DOHH2 (cell line): ENCODE data around the gene DCANP1.

Experiments
- H3F3A ChIP-seq: fragments of 200-600 bp; sonication (generic), shearing (Covaris generic); 2 replicates; pipeline ENCODE4 v1.6.0; 2016; ENCODE audit warnings: antibody characterized with exemption, mild to moderate bottlenecking; ENCODE audit not compliant: control insufficient read depth, insufficient read depth
- H3K27ac ChIP-seq: fragments of 200-600 bp; sonication (generic); 2 replicates; pipeline ENCODE4 v1.5.1; 2014; ENCODE audit warnings: low read depth, mild to moderate bottlenecking, low read length, moderate library complexity
- H3K27me3 ChIP-seq: fragments of 200-600 bp; sonication (generic); 2 replicates; pipeline ENCODE4 v1.6.1; 2014; ENCODE audit warnings: mild to moderate bottlenecking, low read length, mixed read lengths; ENCODE audit not compliant: control insufficient read depth
- H3K36me3 ChIP-seq: fragments of 200-600 bp; sonication (generic); 2 replicates; pipeline ENCODE4 v1.6.1; 2014; ENCODE audit warnings: mild to moderate bottlenecking, low read length, moderate library complexity, mixed read lengths; ENCODE audit not compliant: control insufficient read depth
- H3K4me1 ChIP-seq: fragments of 200-600 bp; sonication (generic); 2 replicates; pipeline ENCODE4 v1.6.1; 2014; ENCODE audit warnings: mild to moderate bottlenecking, low read length, mixed read lengths; ENCODE audit not compliant: control insufficient read depth
- H3K4me2 ChIP-seq: fragments of 200-600 bp; sonication (generic); 2 replicates; pipeline ENCODE4 v1.6.0; 2014; ENCODE audit warnings: mild to moderate bottlenecking, low read length, moderate library complexity
- H3K4me3 ChIP-seq: fragments of 200-600 bp; sonication (generic); 2 replicates; pipeline ENCODE4 v1.5.1; 2014; ENCODE audit warnings: mild to moderate bottlenecking, low read length, mixed read lengths
- H3K79me2 ChIP-seq: fragments of 200-600 bp; sonication (generic); 2 replicates; pipeline ENCODE4 v1.6.1; 2014; ENCODE audit warnings: mild to moderate bottlenecking, low read length, mixed read lengths; ENCODE audit not compliant: control insufficient read depth
- H3K9me2 ChIP-seq: fragments of 200-600 bp; sonication (generic); replicated peaks from 2 replicates; pipeline ENCODE4 v1.6.1; 2014; ENCODE audit warnings: mild to moderate bottlenecking, low read length, mixed read lengths; ENCODE audit not compliant: control insufficient read depth
- H3K9me3 ChIP-seq: fragments of 200-600 bp; sonication (generic); 2 replicates; pipeline ENCODE4 v1.6.1; 2014; ENCODE audit warnings: antibody characterized with exemption, low read length, mixed read lengths; ENCODE audit not compliant: control insufficient read depth, insufficient read depth
- H4K20me1 ChIP-seq: fragments of 200-600 bp; sonication (generic); 2 replicates; pipeline ENCODE4 v1.6.0; 2014; ENCODE audit warnings: low read depth, mild to moderate bottlenecking, antibody characterized with exemption, low read length, moderate library complexity; ENCODE audit not compliant: control insufficient read depth, insufficient read depth
- EZH2phosphoT487 ChIP-seq: fragments of 200-600 bp; sonication (generic); IDR thresholded peaks from 2 replicates; pipeline ENCODE4 v1.6.1; 2017; ENCODE audit warnings: borderline replicate concordance, mild to moderate bottlenecking, antibody characterized with exemption, low read length, moderate library complexity, mixed read lengths
- TF ChIP-seq, protein P1 (sequence below): fragments of 200-600 bp; sonication (generic); IDR thresholded peaks from one replicate; pipeline ENCODE4 v1.5.1; 2014; ENCODE audit warnings: antibody characterized with exemption, mild to moderate bottlenecking, low read depth, low read length; ENCODE audit not compliant: poor library complexity, severe bottlenecking

DCANP1 gene

DNA sequence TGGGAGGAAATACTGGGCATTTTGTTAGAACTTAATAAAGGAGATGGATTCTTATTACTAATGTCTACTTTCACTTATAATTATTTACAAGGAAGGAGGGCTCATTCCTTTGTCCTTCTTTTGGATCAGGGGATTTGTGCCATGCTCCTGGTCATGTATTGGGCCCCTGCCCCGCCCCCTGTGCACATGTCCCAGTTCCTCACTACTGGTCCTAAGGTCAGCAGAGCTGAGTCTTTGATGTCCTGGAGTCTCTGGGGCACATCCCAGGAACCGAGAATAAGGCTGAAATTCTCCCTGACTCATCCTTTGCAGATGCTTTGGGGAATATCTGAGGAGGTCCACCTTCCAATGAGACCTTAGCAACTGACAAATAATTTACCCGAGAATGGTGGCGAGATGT, 24.6 kb upstream of the DCANP1 start:
- Histone ChIP-seq H3K79me2 (no peaks in the 10 kb centered on the region), H3F3A (no peaks in the 10 kb centered on the region), H3K36me3 (no peaks in the 10 kb centered on the region), H3K4me1 (no peaks in the 10 kb centered on the region), H3K9me2 (no peaks in the 10 kb centered on the region), H4K20me1 (no peaks in the 10 kb centered on the region), H3K4me2 (no peak overlapping the region), H3K9me3 (no peaks in the 10 kb centered on the region), H3K4me3 (no peak overlapping the region), H3K27me3 (peaks cover 25% of the 10 kb centered on the region), H3K27ac (no peak overlapping the region)
- TF ChIP-seq EZH2phosphoT487: no peak

DNA sequence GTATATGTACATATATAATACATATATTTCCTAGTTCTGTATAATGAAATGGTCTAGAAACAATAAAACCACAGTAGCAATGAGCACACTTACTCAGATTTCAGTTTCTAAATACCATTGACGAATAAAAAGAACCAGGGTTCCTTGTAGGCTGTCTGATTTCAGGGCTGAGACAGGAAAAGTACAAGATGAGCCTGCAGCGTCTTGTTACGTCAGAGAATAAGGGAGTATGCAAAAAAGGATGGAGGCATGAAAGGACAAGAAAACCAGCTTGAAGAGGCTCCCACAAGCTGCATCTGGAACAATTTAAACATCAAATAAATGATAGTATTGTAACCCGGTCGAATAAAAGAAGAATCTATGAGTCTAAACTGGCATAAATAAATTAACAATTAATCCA, 22.8 kb upstream of the DCANP1 start:
- H3F3A ChIP-seq: no peaks in the 10 kb centered on the region
- no peaks in the 10 kb centered on the region; the same call in 1 of the 2 replicates for H3K4me1 ChIP-seq
- H3K9me3 ChIP-seq: no peaks in the 10 kb centered on the region
- TF ChIP-seq, protein P1, sequence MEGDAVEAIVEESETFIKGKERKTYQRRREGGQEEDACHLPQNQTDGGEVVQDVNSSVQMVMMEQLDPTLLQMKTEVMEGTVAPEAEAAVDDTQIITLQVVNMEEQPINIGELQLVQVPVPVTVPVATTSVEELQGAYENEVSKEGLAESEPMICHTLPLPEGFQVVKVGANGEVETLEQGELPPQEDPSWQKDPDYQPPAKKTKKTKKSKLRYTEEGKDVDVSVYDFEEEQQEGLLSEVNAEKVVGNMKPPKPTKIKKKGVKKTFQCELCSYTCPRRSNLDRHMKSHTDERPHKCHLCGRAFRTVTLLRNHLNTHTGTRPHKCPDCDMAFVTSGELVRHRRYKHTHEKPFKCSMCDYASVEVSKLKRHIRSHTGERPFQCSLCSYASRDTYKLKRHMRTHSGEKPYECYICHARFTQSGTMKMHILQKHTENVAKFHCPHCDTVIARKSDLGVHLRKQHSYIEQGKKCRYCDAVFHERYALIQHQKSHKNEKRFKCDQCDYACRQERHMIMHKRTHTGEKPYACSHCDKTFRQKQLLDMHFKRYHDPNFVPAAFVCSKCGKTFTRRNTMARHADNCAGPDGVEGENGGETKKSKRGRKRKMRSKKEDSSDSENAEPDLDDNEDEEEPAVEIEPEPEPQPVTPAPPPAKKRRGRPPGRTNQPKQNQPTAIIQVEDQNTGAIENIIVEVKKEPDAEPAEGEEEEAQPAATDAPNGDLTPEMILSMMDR: no peak
- no peak for TF ChIP-seq EZH2phosphoT487
- no peak overlapping the region for H3K4me2 ChIP-seq
- H4K20me1 ChIP-seq: no peaks in the 10 kb centered on the region
- H3K36me3 ChIP-seq: no peaks in the 10 kb centered on the region
- no peaks in the 10 kb centered on the region for H3K79me2 ChIP-seq
- peaks cover 35% of the 10 kb centered on the region for H3K27me3 ChIP-seq
- no peak overlapping the region for H3K27ac ChIP-seq
- H3K4me3 ChIP-seq: no peak overlapping the region
- no peaks in the 10 kb centered on the region for H3K9me2 ChIP-seq

DNA sequence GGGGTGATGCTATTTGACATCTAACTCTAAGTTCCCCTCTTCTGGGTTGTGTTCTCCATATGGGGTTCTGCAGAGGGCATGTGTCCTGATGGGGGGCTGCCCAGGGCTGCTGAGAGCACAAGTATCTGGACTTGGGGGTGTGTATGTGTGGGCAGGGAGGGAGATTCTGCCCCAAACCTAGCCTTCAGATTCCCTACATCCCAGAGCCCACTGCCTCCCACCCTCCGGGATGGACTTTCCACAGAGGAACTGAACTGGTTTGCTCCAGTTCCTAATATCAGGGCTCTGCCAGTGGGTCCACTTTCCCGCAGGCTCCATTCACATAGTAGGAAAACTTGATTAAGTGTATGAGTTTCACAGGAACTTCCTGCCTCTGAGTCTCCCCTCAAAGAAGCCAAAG, 21.4 kb upstream of the DCANP1 start:
- no peak overlapping the region for H3K4me3 ChIP-seq
- no peaks in the 10 kb centered on the region for H3K9me2 ChIP-seq
- peaks cover 28% of the 10 kb centered on the region for H3K27me3 ChIP-seq
- H3F3A ChIP-seq: no peaks in the 10 kb centered on the region
- H3K9me3 ChIP-seq: no peaks in the 10 kb centered on the region
- no peaks in the 10 kb centered on the region; the same call in 1 of the 2 replicates for H3K4me1 ChIP-seq
- no peaks in the 10 kb centered on the region for H4K20me1 ChIP-seq
- H3K27ac ChIP-seq: no peak overlapping the region
- H3K4me2 ChIP-seq: no peak overlapping the region
- H3K36me3 ChIP-seq: no peaks in the 10 kb centered on the region
- H3K79me2 ChIP-seq: no peaks in the 10 kb centered on the region
- no peak for TF ChIP-seq EZH2phosphoT487
- TF ChIP-seq, protein P1: no peak

DNA sequence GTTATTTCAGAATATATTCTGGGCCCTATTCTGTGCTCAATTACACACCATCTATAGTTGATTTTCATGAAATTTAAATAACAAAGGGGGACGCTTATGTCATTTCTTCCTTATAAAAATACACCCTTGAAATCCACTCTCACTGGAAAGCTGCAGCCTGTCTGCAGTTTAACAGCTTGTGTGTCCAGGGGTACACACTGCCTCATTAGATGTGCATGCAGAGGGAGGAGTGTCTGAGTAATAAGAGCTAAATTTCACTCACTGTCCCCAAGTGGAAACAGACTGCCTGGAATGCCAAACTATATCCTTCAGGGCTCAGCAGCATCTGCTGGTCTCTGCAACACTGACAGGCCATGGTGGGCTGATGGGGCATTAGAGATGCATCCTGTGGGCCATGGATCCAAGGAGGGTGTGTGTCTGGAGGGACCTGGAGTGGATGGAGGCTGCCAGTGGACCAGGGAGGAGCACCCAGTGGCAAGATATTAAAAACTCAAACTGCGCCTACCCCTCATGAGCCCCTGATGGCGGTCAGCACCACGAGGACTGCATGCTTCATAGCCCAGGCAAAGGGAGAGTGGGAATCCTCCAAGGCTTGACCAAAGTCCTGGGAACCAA, 20.8 kb upstream of the DCANP1 start:
- no peak overlapping the region for H3K4me2 ChIP-seq
- no peaks in the 10 kb centered on the region for H3K9me2 ChIP-seq
- H3K9me3 ChIP-seq: no peaks in the 10 kb centered on the region
- no peak overlapping the region for H3K27ac ChIP-seq
- H3K4me1 ChIP-seq: no peaks in the 10 kb centered on the region; the same call in 1 of the 2 replicates
- H3K79me2 ChIP-seq: no peaks in the 10 kb centered on the region
- no peaks in the 10 kb centered on the region for H3K36me3 ChIP-seq
- no peaks in the 10 kb centered on the region for H3F3A ChIP-seq
- no peaks in the 10 kb centered on the region for H4K20me1 ChIP-seq
- H3K4me3 ChIP-seq: no peak overlapping the region
- H3K27me3 ChIP-seq: peaks cover 24% of the 10 kb centered on the region
- TF ChIP-seq, protein P1: no peak
- TF ChIP-seq EZH2phosphoT487: no peak
